Colon (tissue), 2 donors: ENCODE results near the gene ADCY9.
"Not testable (repeated sequence)": the region's sequence is repeated elsewhere in the genome, so short reads cannot be mapped to it uniquely, and the experiment has no call there.

Source experiments
- FAIRE-seq: peaks from 2 replicates; lab custom pipeline; 2012; peaks lifted over from hg19 to GRCh38; lab: Jason Lieb, UNC
- donor health status: control.
- donor health status: control.

ADCY9 gene

DNA sequence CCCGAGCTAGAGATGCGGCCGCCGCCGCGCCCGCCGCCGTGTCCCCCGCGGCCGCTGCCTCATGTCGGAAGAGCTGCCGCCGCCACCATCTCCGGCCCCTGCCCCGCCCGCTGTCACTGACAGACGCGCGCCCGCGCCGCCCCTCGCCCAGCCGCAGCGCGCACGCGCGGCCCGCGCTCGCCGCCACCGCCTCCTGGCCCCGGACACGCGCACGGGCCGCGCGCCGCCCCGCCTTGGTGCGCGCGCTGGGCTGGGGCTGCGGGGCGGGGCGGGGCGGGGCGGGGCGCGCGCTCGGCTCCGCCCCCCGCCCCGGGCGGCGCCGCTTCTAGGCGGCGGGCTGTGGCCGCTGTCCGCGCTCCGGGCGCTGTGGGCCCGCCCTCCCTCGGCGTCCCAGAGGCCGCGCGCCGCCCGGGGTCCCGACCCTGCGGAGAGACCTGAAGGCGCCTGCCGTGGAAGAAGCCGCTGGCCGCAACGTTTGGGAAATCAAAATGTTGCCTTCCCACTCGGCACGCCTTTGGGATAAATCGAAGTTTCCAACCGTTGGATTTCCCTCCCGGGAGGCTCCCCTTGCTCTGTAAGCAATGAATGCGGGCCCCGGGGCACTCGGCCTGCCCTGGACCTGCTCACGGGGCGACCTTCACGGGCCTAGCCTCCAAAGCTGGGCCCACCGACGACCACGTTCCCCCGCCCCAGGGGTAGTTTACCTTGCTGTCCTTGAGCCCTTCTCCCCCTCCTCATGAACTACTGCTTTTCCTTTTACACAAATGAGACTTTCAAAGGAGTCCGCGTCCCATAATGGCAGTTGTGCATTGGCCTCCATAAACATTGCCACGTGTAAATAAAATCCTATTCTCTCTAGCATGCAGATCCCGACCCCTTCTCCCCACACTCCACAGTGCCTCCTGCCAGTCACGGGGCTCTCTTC, at the start of gene ADCY9:
TSS of gene ADCY9 (minus strand) at position 118 of the 925 bp plus-strand sequence. CDS start 1,000 bp downstream, outside the sequence.
- FAIRE-seq: no peak

DNA sequence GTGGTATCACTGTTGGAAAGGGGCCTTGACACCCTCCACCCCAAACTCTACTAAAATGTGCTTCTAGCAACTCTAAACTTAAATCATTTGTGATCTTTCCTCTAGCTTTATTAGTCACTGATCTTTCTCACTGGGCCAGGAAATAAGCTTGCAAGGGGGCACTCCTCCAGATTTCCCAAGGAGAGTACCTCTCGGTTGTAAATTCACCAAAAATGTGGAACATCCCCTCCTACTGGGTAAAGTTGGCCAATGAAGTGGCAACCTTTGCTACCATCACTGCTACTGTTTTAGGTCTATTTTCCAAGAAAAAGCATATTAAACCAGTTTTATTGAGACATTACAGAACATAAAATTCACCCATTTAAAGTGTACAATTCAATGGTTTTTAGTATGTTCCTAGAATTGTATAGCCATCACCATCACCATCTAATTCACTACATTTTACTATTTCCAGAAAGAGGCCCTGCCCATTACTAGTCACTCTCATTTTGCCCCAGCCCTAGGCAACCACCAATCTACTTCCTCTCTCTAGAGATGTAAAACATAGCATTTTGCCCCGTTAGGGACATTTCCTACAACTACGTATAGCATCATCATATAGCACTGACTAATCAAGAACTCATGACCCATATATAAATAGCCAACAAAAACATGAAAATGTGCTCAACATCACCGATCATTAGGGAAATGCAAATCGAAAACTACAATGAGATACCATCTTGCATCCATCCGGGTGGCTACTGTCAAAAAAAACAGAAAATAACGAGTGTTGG, 44.6 kb upstream of the ADCY9 start:
- no peak for FAIRE-seq

DNA sequence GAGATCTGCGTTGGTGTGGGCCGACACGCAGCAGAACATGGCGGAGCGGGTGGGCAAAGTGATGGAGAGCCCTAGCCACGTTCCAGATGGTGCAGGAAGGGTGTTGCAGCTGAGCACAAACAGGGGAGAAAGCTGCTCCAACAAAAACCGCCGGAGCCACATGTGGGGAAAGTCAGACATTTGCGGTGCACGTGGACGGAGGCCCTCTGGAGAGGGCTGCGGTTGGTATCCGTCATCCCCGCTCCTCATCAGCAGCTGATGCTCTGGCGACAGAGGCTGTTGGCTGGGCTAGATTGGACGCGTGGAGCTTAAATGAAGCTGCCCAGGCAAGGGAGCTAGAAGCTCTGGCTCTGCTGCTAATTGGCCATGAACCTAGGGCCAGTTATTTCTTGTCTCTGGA, 43.5 kb upstream of the ADCY9 start:
- FAIRE-seq: no peak

DNA sequence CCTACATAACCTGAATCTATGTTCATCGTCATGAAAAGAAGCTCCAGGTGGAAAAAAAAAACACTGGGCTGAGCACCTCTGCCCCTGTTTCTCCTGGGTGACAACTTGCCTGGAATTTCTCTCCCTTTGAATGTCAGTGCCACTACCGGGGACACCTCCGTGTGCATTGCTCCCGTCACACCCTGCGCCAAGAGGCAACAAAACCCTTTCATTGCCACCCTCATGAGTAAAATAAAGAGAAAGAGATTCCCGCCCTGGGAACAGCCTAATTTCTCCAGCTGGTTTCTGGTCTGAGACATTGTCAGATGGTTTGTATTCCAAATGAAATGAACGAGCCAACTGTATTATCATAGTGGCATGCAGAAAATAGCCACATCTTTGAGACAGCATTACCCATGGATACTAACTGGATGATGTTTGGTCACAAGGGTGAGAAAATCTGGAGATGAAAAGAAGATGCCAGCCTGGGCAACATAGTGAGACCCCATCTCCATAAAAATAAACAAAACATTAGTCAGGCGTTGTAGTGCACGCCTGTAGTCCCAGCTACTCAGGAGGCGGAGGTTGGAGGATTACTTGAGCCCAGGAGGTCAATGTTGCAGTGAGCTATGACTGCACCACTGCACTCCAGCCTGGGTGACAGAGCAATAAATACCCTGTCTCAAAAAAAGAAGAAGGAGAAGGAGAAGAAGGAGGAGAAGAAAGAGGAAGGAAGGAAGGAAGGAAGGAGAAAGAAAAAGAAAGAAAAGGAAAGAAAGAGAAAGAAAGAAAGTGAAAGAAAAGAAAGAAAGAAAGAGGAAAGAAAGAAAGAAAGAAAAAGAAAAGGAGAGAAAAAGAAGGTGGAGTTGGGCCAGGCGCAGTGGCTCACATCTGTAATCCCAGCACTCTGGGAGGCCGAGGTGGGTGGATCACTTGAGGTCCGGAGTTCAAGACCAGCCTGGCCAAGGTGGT, 42.2 kb upstream of the ADCY9 start:
- no peak for FAIRE-seq

DNA sequence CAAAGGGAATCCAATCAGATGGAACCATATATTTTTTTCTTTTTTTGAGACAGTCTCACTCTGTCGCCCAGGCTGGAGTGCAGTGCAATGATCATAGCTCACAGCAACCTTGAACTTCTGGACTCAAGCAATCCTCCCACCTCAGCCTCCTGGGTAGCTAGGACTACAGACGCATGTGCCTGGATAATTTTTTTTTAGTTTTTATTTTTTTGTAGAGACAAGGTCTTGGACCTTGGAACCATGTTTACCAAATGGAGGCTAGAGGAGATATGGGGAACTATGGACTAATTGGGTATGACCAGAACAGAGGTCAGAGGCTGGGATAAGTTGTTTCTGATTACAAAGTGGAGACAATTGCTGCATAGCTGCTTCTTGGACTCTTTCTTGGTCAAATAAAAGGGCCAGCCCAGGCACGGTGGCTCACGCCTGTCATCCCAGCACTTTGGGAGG, 41.2 kb upstream of the ADCY9 start:
- FAIRE-seq: no peak

DNA sequence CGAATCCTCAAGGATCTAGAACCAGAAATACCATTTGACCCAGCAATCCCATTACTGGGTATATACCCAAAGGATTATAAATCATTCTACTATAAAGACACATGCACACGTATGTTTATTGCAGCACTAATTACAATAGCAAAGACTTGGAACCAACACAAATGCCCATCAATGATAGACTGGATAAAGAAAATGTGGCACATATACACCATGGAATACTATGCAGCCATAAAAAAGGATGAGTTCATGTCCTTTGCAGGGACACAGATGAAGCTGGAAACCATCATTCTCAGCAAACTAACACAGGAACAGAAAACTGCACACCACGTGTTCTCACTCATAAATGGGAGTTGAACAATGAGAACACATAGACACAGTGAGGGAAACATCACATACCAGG, 40.3 kb upstream of the ADCY9 start:
- not testable (repeated sequence) for FAIRE-seq

DNA sequence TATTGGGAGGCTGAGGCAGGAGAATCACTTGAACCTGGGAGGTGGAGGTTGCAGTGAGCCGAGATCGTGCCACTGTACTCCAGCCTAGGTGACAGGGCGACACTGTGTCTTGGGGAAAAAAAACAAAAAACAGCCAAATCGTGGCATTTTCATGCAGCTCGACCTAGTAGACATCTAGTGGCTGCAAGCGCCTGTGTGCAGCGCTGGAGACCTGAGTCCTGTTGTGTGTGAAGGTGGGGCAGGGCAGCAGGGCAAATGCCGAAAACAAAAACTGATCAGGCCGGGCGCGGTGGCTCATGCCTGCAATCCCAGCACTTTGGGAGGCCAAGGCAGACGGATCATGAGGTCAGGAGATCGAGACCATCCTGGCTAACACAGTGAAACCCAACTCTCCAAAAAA, 37.1 kb upstream of the ADCY9 start:
- FAIRE-seq: not testable (repeated sequence)

DNA sequence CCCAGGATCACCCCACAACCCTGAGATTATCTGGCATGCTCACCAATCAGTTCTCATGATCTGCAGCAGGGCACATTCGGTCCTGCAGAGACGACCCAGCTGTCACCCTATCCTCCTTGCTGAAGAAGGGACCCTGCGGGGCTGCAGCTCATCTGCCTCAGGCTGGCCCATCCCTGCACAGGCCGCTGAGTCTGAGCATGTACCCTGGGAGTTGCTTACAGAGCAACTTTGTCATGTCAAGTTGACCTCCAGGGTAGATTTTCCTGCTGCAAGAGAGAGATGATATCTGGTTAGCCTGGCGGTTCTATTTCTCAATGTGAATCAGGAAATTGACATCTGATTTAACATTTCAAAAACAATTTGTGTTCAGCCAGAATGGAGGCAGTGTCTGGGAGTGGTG, 36.0 kb upstream of the ADCY9 start:
- no peak for FAIRE-seq

DNA sequence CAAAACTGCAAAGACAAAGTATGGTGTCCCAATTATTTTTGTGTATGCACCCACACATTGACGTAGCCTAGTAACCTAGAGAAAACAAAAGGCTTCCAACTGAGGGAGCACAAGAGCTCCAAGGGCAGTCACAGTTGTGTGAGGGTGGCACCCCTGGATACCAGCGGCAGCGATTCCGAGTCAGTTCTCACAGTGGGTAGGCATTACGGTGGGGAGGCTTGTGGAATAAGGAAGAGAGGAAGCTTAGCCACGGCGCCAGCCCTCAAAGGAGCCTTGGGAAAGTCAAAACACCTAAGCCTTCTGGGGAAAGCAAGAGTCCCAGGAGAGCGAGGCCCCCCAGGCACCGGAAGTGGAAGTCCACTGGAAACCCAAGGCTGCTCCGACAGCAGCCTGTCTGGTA, 31.0 kb upstream of the ADCY9 start:
- FAIRE-seq: no peak

DNA sequence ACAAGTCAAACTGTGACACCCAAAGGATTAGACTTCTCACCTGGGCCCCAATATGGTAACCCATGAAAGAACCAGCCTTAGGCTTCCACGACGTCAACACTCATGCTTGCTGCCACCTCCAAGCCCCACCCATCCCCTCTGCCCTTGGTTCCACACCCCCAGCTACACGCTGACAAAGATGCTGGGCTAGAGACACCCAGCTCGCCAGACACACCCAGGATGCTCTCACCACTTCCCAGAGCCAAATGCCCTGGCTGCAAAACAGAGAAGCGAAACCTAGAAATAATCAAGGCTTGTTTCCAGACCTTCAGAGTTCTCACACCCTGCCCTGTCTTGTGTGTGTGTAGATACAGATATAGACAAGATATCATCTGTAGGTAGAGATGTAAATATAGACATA, 26.0 kb upstream of the ADCY9 start:
- FAIRE-seq: no peak

DNA sequence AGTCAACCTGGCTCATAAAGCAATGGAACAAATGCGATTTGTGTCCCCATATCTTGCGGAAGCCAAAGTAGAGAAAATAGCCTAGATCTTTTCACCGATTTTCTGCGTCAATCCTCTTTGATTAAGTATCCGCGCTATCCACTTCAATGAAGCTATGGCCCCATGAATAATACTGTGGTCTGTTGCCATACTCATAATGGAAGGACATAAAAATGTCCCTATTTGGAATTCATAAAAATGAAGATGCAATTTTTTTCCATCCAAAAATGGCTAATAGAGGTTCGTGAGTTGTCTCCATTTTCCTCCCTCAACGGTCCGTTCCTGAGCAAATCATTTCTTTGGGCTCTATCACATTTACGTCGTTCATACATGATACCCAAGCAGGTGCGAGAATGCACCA, 25.4 kb upstream of the ADCY9 start:
- FAIRE-seq: no peak

DNA sequence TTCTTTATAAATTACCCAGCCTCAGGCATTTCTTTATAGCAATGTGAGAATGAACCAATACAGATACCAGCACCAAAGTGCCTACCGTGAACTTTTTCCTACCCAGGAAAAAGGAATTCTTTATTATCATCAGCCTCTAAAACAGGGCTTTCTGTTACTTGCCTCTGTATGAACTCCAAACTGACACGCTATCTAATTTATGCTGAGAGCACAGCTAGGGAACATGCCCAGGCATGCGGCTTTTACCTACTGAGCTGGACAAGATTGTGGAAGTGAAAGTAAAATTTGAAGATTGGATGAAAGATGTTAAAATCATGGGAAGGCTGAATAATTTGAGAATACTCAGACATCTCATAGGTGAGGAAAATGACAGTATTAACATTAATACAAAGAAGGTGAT, 24.4 kb upstream of the ADCY9 start:
- no peak for FAIRE-seq

DNA sequence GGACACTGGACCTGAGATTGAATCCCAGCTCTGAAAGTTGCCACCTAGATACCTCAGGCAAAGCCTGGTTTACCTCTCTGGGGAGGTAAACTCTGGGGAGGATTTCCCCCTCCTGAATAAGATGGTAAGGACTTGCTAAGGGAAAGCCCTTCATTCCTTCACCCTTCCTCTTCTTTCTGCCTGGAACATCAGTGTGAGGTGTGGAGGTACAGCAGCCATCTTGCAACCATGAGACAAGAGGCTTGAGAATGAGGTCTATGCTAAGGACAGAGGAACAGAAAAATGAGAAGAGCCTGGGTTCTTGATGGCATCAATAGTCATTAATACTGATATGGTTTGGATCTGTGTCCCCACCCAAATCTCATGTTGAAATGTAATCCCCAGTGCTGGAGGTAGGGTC, 23.7 kb upstream of the ADCY9 start:
- FAIRE-seq: no peak

DNA sequence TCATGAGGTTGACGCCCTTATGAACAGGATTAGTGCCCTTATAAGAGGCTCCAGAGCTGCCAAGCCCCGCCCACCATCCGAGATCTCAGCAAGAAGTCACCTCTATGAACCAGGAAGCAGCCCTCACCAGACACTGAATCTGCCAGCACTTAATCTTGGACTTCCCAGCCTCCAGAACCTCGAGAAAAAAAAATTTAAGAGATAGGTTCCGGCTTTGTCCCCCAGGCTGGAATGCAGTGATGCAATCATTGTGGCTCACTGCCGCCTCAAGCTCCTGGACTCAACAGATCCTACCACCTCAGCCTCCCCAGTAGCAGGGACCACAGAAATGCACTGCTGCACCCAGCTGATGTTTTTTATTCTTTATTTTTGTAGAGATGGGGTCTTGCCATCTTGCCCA, 22.5 kb upstream of the ADCY9 start:
- no peak for FAIRE-seq

DNA sequence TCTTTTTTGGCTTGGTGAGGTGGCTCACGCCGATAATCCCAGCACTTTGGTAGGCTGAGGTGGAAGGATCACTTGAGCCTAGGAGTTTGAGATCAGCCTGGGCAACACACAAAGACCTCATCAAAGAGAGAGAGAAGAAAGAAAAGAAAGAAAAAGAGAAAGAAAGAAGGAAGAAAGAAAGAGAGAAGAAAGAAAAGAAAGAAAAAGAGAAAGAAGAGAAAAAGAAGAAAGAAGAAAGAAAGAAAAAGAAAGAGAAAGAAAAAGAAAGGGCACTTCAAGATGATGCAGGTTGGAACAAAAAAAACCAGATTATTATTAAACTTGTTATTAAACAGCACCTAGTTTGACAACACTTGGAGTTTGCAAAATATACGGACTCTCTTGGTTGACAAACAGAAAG, 21.2 kb upstream of the ADCY9 start:
- no peak for FAIRE-seq

DNA sequence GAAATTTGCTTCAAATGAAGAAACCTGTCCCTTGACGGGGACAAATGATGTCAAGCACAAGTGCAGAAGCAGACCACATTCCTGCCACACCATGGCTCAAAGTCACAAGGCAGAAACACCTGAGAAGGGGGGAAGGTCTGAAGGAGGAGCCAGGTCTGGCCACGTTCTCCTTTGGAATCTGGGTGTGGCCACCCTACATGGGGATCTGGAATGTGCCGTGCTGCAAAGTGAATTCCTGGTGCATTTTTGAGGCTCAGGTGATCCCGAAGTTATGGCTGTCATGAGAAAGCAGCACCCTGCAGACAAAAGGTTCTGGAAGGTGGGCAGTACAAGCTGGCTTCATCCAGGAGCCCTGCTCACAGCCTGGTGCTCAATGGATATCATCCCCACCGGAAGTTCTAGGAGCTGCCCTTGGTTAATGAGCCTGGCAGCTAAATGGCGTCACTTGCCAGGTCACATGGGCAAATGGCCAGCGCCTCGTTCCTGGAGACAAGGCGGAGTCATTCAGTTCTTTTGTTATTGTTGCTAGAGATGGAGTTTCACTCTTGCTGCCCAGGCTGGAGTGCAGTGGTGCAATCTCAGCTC, 20.1 kb upstream of the ADCY9 start:
- FAIRE-seq: no peak

DNA sequence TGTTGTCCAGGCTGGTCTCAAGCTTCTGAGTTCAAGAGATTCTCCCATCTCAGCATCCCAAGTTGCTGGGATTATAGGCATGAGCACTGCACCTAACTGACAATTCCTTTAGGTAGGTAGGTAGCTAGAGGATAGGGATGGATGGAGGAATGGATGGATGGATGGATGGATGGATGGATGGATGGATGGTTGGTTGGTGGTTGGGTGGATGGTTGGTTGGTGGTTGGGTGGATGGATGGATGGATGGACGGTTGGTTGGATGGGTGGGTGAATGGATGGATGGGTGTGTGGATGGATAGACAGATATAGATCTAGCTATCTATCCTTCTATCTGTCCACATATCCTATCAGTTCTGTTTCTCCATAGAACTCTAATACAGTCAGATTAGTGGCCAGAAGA, 19.3 kb upstream of the ADCY9 start:
- FAIRE-seq: no peak

DNA sequence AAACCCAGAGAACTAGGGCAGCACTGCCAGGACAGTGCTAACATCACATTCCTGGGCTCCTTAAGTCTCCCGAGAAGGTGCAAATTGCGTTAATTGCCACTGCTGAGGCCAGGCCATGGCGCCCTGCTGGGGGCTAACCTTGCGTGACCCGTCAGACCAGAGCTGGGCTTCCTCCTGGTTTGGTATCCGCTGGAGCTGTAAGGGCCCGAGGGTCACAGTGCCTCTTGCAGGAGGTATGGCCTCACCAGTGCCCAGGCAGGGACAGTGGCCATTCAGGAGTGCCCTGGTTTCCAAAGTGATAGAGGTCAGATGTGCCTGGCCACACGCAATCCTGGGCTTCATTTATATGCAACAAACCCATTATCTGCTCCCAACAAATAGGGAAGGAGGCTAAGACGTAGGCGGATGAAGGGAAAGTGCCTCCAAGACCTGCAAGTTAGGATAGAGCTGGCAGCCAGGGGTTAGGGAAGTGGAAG, 17.7 kb upstream of the ADCY9 start:
- FAIRE-seq: no peak

DNA sequence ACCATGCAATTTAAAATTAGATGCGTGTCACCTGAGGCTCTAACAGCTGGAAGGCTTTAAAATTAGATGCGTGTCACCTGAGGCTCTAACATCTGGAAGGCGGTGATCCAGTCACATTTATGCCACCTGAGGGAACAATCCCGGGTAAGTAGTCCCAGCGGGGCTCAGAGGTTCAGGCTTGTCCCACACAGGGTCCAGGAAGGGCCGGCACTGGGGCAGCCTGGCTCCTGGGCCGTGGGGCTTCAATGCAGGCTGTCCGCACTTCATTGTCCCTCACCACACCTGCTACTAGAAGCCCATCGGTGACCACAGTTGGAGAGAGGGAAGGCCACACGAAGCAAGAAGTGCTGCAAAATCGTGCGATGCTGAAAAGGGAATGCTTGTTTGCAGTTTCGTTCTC, 15.4 kb upstream of the ADCY9 start:
- no peak for FAIRE-seq

DNA sequence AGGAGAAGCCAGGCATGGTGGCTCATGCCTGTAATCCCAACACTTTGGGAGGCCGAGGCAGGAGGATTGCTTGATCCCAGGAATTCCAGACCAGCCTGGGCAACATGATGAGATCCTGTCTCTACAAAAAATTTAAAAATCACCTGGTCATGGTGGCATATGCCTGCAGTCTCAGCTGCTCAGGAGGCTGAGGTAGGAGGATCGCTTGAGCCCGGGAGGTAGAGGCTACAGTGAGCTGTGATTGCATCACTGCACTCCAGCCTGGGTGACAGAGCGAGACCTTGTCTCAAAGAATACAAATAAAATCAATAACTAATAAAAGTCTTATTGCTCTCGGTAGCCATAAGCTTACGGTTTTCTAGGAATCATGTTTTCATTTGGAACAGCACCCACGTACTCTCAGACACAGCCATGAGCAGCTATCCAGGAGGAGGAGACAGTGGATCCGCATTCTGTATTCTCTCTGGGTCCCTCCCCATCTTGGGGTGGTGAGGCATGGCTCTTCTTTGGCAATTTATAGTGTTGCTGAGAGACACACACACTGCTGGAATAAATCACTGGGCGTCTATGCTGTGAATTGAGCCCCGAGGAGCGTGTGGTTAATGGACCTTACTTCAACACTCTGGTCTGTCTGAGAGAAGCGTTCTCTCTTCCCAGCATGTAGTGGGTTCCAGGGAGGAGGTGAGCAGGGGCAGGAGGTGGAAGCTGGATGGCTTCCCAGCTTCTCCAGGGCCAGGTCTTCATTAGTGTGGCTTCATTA, 8.5 kb upstream of the ADCY9 start:
- FAIRE-seq: no peak
